PC-9 (cell line): ENCODE data around the gene AUTS2. TPM values are rescaled to one million over a fixed set of nuclear protein-coding genes. Genes with fewer than 3 reads are reported as not detected.

Experiments used
- BruUV-seq: library from RNA; stranded (reverse); fragments of 400-500 nt; replicated peaks from 2 replicates; lab custom pipeline; 2021; lab: Mats Ljungman, UMichigan
- CTCF ChIA-PET: fragments of 300-600 bp; sonication (Branson Sonifier 250); formaldehyde crosslinking; loops from one replicate; lab custom pipeline; 2022; ENCODE audit warnings: antibody characterized with exemption; lab: Charles Lee
- POLR2A ChIA-PET: fragments of 300-600 bp; sonication (Branson Sonifier 250); formaldehyde crosslinking; loops from one replicate; lab custom pipeline; 2022; ENCODE audit warnings: antibody characterized with exemption; ENCODE audit not compliant: unreplicated experiment; lab: Charles Lee
- DNase-seq, 2 experiments: peaks; one replicate each; pipeline versions ENCODE4 v3.0.0 to v3.0.0-alpha.2; 2015 to 2022; ENCODE audit warnings: mixed read lengths in 1 of 2
- H2AFZ ChIP-seq: fragments of 200-600 bp; sonication (generic); 2 replicates; pipeline ENCODE4 v1.8.1; 2017; ENCODE audit warnings: antibody characterized with exemption
- H3F3A ChIP-seq: fragments of 200-600 bp; sonication (generic); 2 replicates; pipeline ENCODE4 v1.8.1; 2017; ENCODE audit warnings: antibody characterized with exemption, mild to moderate bottlenecking, low read depth; ENCODE audit not compliant: insufficient read depth
- H3K27ac ChIP-seq: fragments of 200-600 bp; sonication (generic); 2 replicates; pipeline ENCODE4 v1.6.1; 2016; ENCODE audit warnings: mixed run types
- H3K27me3 ChIP-seq: fragments of 200-600 bp; sonication (generic); 2 replicates; pipeline ENCODE4 v1.6.1; 2016; ENCODE audit warnings: low read depth, mixed run types; ENCODE audit not compliant: insufficient read depth
- H3K36me3 ChIP-seq: fragments of 200-600 bp; sonication (generic); 2 replicates; pipeline ENCODE4 v1.6.1; 2016; ENCODE audit warnings: low read depth, mixed run types
- H3K4me1 ChIP-seq: fragments of 200-600 bp; sonication (generic); replicated peaks from 2 replicates; pipeline ENCODE4 v1.6.1; 2016; ENCODE audit warnings: mixed run types; ENCODE audit not compliant: insufficient read depth
- H3K4me2 ChIP-seq: fragments of 200-600 bp; sonication (generic); 2 replicates; pipeline ENCODE4 v1.6.1; 2017; ENCODE audit warnings: mixed run types
- H3K4me3 ChIP-seq: fragments of 200-600 bp; sonication (generic); 2 replicates; pipeline ENCODE4 v1.6.1; 2016; ENCODE audit warnings: mixed run types
- H3K79me2 ChIP-seq: fragments of 200-600 bp; sonication (generic); 2 replicates; pipeline ENCODE4 v1.6.1; 2017; ENCODE audit warnings: low read depth, mixed run types
- H3K9me2 ChIP-seq: fragments of 200-600 bp; sonication (generic); 2 replicates; pipeline ENCODE4 v1.8.1; 2017; ENCODE audit warnings: mild to moderate bottlenecking; ENCODE audit not compliant: insufficient read depth
- H3K9me3 ChIP-seq: fragments of 200-600 bp; sonication (generic); 2 replicates; pipeline ENCODE4 v1.8.1; 2016; ENCODE audit warnings: low read depth; ENCODE audit not compliant: insufficient read depth
- H4K20me1 ChIP-seq: fragments of 200-600 bp; sonication (generic); 2 replicates; pipeline ENCODE4 v1.8.1; 2017; ENCODE audit not compliant: insufficient read depth
- EZH2 ChIP-seq: fragments of 200-600 bp; sonication (generic); IDR thresholded peaks from 2 replicates; pipeline ENCODE4 v1.8.0; 2017; ENCODE audit warnings: antibody characterized with exemption, low read depth
- intact Hi-C: fragments of 100-400 bp; cut with micrococcal nuclease; formaldehyde crosslinking; loops from one replicate; pipeline ENCODE4 v1.10.0; 2022; ENCODE audit not compliant: unreplicated experiment
- total RNA-seq: library from RNA; stranded (reverse); gene quantifications from 2 replicates; pipeline ENCODE4 v1.2.3, GENCODE V29; 2021
- TF ChIP-seq, protein P1 (sequence below): fragments of 200-600 bp; sonication (generic); conservative IDR thresholded peaks from 2 replicates; pipeline ENCODE4 v1.6.1; 2017; ENCODE audit warnings: mixed run types, antibody characterized with exemption, mild to moderate bottlenecking, moderate library complexity

The AUTS2 gene
- total RNA-seq, 1 experiment from 2014 or later = not detected

DNA sequence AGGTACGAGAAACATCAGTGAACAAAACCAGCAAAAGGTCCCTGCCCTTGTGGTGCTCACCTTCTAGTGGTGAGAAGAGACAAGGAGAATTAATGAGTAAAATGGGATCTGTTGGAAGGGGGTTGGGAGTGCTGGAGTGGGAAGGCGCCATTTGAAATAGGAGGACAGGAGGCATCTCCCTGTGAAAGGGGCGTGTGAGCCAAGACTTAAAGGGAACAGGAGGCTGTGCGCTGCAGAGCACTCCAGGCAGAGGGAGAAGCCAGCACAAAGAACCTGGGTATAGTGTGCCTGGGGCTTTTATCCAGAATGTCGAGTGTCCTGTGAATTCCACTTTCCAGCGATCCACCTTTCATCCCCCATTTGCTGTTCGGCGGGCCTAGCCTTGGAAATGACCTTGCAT, 1035.8 kb downstream of the AUTS2 start:
- ChIA-PET POLR2A (no interaction called here), CTCF (no interaction called here)
- no peak overlapping the region for H3K4me3 ChIP-seq
- no peak overlapping the region for H3K4me2 ChIP-seq
- H3K79me2 ChIP-seq = no peaks in the 10 kb centered on the region
- H3K9me3 ChIP-seq = no peaks in the 10 kb centered on the region
- no peak overlapping the region for H2AFZ ChIP-seq
- H3K4me1 ChIP-seq = no peaks in the 10 kb centered on the region
- H3K9me2 ChIP-seq = no peaks in the 10 kb centered on the region
- no peaks in the 10 kb centered on the region for H3K36me3 ChIP-seq
- DNase-seq = no peak
- no peaks in the 10 kb centered on the region for H3F3A ChIP-seq
- peaks cover 64% of the 10 kb centered on the region for H3K27me3 ChIP-seq
- no TSS peak for BruUV-seq
- TF ChIP-seq EZH2 = no peak
- TF ChIP-seq, protein P1, sequence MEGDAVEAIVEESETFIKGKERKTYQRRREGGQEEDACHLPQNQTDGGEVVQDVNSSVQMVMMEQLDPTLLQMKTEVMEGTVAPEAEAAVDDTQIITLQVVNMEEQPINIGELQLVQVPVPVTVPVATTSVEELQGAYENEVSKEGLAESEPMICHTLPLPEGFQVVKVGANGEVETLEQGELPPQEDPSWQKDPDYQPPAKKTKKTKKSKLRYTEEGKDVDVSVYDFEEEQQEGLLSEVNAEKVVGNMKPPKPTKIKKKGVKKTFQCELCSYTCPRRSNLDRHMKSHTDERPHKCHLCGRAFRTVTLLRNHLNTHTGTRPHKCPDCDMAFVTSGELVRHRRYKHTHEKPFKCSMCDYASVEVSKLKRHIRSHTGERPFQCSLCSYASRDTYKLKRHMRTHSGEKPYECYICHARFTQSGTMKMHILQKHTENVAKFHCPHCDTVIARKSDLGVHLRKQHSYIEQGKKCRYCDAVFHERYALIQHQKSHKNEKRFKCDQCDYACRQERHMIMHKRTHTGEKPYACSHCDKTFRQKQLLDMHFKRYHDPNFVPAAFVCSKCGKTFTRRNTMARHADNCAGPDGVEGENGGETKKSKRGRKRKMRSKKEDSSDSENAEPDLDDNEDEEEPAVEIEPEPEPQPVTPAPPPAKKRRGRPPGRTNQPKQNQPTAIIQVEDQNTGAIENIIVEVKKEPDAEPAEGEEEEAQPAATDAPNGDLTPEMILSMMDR = no peak
- H4K20me1 ChIP-seq = no peaks in the 10 kb centered on the region
- intact Hi-C loops = no loop called here
- H3K27ac ChIP-seq = no peak overlapping the region

DNA sequence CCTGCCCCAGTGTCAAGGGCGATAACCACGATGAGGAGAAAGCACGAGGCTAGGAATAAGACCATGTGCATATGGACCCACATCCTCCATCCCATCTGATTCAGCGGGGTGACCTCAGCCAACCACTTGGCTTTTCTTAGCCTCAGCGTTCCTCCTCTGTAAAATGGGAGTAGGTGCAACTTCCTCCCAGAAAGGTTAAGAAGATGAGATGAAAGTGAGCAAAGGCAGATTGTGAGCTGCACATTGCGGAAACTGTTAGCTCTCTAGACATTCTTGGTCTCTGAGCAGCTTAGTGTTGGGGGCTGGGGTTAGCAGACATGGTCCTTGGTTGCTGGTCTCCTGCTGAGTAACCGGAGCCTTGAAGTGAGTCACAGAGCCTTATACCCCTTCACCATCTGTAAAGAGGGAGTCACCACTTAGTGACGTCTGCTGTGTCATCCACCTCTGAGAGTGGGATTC, 1036.4 kb downstream of the AUTS2 start:
- Histone ChIP-seq H3K79me2 (no peaks in the 10 kb centered on the region), H3K36me3 (no peaks in the 10 kb centered on the region), H3K27me3 (peaks cover 60% of the 10 kb centered on the region), H3K4me1 (no peaks in the 10 kb centered on the region), H4K20me1 (no peaks in the 10 kb centered on the region), H3K9me2 (no peaks in the 10 kb centered on the region), H3K9me3 (no peaks in the 10 kb centered on the region), H2AFZ (no peak overlapping the region), H3K27ac (no peak overlapping the region), H3F3A (no peaks in the 10 kb centered on the region), H3K4me2 (no peak overlapping the region), H3K4me3 (no peak overlapping the region)
- ChIA-PET POLR2A (no interaction called here), CTCF (no interaction called here)
- intact Hi-C loops = no loop called here
- DNase-seq = no peak
- BruUV-seq = no TSS peak
- TF ChIP-seq, protein P1 = no peak
- no peak for TF ChIP-seq EZH2

- no peaks in the 10 kb centered on the region for H3K36me3 ChIP-seq
- H3K27ac ChIP-seq = no peak overlapping the region
- no peak overlapping the region for H3K4me2 ChIP-seq
- no peaks in the 10 kb centered on the region for H3K9me2 ChIP-seq
- H3K27me3 ChIP-seq = peaks cover 60% of the 10 kb centered on the region
- no peaks in the 10 kb centered on the region for H3K4me1 ChIP-seq
- POLR2A ChIA-PET = no interaction called here
- BruUV-seq = no TSS peak
- no peaks in the 10 kb centered on the region for H3F3A ChIP-seq
- no peaks in the 10 kb centered on the region for H4K20me1 ChIP-seq
- no peaks in the 10 kb centered on the region for H3K79me2 ChIP-seq
- H3K4me3 ChIP-seq = no peak overlapping the region
- CTCF ChIA-PET = no interaction called here
- DNase-seq = no peak
- no peak overlapping the region for H2AFZ ChIP-seq
- intact Hi-C loops = no loop called here
- TF ChIP-seq, protein P1 = no peak
- no peak for TF ChIP-seq EZH2
- no peaks in the 10 kb centered on the region for H3K9me3 ChIP-seq
These were observed 1037.4 kb downstream of the AUTS2 start for GRCh38 chr7:70635633-70636032.
